ENCODE data around the gene SCAMP4. TPM values are rescaled to one million over a fixed set of nuclear protein-coding genes. Genes with fewer than 3 reads are reported as not detected.
A peak's percentile ranks its signal among the peaks of the same experiment; 100 is the strongest.

SCAMP4 gene
- total RNA-seq, 6 experiments from 2014 or later = 51.7 to 84.8 (median 58.5) TPM

GRCh38 chr19:1910177-1910576, 5.0 kb downstream of the SCAMP4 start:
- H3K36me3 Mint-ChIP-seq (ENCODE audit: low read depth) = no peaks in the 10 kb centered on the region; the same call in 1 of the 2 replicates
- peaks cover 12% of the 10 kb centered on the region for H3K4me1 Mint-ChIP-seq (ENCODE audit: low read depth)
- no peaks in the 10 kb centered on the region; the same call in 1 of the 2 replicates for H3K27me3 Mint-ChIP-seq (ENCODE audit: insufficient read depth)
- DNase-seq = peak; percentile 22
- no peaks in the 10 kb centered on the region for H3K9me3 Mint-ChIP-seq
- TF ChIP-seq, protein P1, sequence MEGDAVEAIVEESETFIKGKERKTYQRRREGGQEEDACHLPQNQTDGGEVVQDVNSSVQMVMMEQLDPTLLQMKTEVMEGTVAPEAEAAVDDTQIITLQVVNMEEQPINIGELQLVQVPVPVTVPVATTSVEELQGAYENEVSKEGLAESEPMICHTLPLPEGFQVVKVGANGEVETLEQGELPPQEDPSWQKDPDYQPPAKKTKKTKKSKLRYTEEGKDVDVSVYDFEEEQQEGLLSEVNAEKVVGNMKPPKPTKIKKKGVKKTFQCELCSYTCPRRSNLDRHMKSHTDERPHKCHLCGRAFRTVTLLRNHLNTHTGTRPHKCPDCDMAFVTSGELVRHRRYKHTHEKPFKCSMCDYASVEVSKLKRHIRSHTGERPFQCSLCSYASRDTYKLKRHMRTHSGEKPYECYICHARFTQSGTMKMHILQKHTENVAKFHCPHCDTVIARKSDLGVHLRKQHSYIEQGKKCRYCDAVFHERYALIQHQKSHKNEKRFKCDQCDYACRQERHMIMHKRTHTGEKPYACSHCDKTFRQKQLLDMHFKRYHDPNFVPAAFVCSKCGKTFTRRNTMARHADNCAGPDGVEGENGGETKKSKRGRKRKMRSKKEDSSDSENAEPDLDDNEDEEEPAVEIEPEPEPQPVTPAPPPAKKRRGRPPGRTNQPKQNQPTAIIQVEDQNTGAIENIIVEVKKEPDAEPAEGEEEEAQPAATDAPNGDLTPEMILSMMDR (IDR thresholded peaks at IDR 0.05) = no peak
- peak overlapping the region; percentile 9; the same call in 1 of the 2 replicates for H3K27ac Mint-ChIP-seq
- no peak overlapping the region for H3K4me3 Mint-ChIP-seq

- Mint-ChIP-seq H3K27me3 (ENCODE audit: insufficient read depth) (no peaks in the 10 kb centered on the region), H3K9me3 (no peaks in the 10 kb centered on the region), H3K36me3 (ENCODE audit: low read depth) (no peaks in the 10 kb centered on the region), H3K4me1 (ENCODE audit: low read depth) (peaks cover 6% of the 10 kb centered on the region; the same call in 1 of the 2 replicates), H3K4me3 (no peak overlapping the region), H3K27ac (no peak overlapping the region)
- no peak for DNase-seq
- TF ChIP-seq, protein P1 (IDR thresholded peaks at IDR 0.05) = no peak
Measured at GRCh38 chr19:1911098-1911497, 5.9 kb downstream of the SCAMP4 start.

DNA sequence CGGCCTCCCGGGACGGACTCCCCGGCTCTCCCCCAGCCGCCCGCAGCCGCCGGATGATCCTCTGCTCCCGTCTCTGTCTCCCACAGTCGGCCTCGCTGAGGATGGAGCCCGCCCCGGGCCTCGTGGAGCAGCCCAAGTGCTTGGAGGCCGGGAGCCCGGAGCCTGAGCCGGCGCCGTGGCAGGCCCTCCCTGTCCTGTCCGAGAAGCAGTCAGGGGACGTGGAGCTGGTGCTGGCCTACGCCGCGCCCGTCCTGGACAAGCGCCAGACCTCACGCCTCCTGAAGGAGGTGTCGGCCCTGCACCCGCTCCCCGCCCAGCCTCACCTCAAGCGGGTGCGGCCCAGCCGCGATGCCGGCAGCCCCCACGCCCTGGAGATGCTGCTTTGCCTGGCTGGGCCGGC, 6.8 kb downstream of the SCAMP4 start:
- Mint-ChIP-seq H3K4me3 (no peak overlapping the region), H3K36me3 (ENCODE audit: low read depth) (no peaks in the 10 kb centered on the region), H3K4me1 (ENCODE audit: low read depth) (peaks cover 6% of the 10 kb centered on the region; the same call in 1 of the 2 replicates), H3K9me3 (no peaks in the 10 kb centered on the region), H3K27ac (no peak overlapping the region), H3K27me3 (ENCODE audit: insufficient read depth) (no peaks in the 10 kb centered on the region)
- no peak for DNase-seq
- TF ChIP-seq, protein P1 (IDR thresholded peaks at IDR 0.05) = no peak

DNA sequence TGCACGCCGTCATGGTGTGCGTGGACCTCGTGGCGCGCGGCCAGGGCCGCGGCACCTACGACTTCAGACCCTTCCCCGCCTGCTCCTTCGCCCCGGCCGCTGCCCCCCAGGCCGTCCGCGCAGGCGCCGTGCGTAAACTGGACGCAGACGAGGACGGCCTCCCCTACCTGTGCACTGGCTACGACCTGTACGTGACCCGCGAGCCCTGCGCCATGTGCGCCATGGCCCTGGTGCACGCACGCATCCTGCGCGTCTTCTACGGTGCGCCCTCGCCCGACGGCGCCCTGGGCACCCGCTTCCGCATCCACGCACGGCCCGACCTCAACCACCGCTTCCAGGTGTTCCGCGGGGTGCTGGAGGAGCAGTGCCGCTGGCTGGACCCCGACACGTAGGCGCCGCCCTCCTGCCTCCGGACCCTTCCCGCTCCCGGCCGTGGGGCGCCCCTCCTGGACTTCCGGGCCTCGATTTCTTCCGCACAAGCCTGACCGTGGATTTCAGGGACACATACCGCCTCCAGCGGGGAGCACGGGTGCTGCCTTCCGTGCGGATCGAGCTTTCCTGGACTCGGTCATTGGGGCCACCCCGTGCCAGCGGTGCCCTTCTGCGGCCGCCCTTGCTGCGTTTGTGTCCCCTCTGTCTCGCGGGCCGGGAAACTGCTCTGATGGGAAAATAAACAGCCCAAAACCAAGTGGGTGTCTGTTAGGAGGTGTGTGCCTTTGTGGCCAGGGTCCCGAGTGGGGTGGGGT, 7.7 kb downstream of the SCAMP4 start:
- no peak overlapping the region for H3K27ac Mint-ChIP-seq
- H3K4me3 Mint-ChIP-seq = no peak overlapping the region
- H3K9me3 Mint-ChIP-seq = no peaks in the 10 kb centered on the region
- peaks cover 6% of the 10 kb centered on the region; the same call in 1 of the 2 replicates for H3K4me1 Mint-ChIP-seq (ENCODE audit: low read depth)
- TF ChIP-seq, protein P1 (IDR thresholded peaks at IDR 0.05) = no peak
- peaks cover under 1% of the 10 kb centered on the region; the same call in 1 of the 2 replicates for H3K27me3 Mint-ChIP-seq (ENCODE audit: insufficient read depth)
- no peaks in the 10 kb centered on the region for H3K36me3 Mint-ChIP-seq (ENCODE audit: low read depth)
- DNase-seq = no peak

DNA sequence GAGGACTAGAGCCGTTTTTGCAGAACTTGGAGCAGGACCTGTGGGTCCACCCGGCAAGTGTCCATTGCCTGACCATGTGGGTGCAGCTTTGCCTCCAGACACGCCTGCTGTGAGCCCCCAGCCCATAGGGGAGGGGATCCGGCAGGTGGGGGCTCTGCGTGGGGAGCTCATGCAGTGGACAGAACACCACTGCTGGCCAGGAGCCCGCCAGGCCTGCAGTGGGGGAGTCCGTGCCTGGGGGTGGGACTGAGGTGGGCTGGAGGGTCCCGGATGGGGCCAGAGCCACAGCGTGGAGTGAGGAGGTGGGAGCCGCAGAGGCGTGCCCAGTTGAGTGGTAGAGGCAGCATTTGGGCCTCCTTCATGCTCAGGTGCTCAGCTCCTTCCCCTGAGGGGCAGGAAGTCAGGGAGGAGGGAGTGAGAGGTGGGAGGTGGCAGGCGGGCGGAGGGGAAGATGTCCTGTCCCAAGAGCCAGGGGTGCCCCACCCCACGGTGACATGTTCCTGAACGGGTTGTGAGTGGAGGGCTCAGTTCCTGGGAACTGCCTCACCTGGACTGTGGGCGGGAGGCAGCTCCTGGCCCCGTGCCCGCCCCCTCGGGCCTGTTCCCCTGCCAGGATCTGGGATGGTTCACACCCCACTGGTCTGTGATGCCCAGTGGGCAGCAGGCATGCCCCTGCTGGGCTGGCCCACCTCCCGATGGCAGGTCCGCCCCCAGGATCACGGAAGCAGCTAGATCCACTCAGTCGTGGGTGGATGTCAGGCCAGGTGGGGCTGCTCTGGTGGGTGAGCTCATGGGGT, 8.8 kb downstream of the SCAMP4 start:
- Mint-ChIP-seq H3K36me3 (ENCODE audit: low read depth) (no peaks in the 10 kb centered on the region), H3K4me1 (ENCODE audit: low read depth) (peaks cover 6% of the 10 kb centered on the region; the same call in 1 of the 2 replicates), H3K4me3 (no peak overlapping the region), H3K9me3 (no peaks in the 10 kb centered on the region), H3K27me3 (ENCODE audit: insufficient read depth) (peaks cover 2% of the 10 kb centered on the region; the same call in 1 of the 2 replicates), H3K27ac (no peak overlapping the region)
- TF ChIP-seq, protein P1 (IDR thresholded peaks at IDR 0.05) = no peak
- DNase-seq = no peak
